ENCODE results near the gene CDK6. TPM values are rescaled to one million over a fixed set of nuclear protein-coding genes. Genes with fewer than 3 reads are reported as not detected.
A peak's percentile ranks its signal among the peaks of the same experiment; 100 is the strongest.

The CDK6 gene
- total RNA-seq, 4 donors from 2014 or later: 19.7 to 51.1 (median 33.8) TPM

- no peaks in the 10 kb centered on the region for H3K27me3 ChIP-seq
- no peaks in the 10 kb centered on the region for H3K9me3 ChIP-seq
- H3K4me3 ChIP-seq: no peak overlapping the region
- no peak for ATAC-seq
- no peaks in the 10 kb centered on the region for H3K36me3 ChIP-seq
- 85 to 100% methylated on average over 1 of the region's 1 CpG for WGBS, 2 donors (ENCODE audit: low coverage in 1 of 2)
- TF ChIP-seq POLR2AphosphoS5 (IDR thresholded peaks at IDR 0.05): no peak
- TF ChIP-seq, protein P1, sequence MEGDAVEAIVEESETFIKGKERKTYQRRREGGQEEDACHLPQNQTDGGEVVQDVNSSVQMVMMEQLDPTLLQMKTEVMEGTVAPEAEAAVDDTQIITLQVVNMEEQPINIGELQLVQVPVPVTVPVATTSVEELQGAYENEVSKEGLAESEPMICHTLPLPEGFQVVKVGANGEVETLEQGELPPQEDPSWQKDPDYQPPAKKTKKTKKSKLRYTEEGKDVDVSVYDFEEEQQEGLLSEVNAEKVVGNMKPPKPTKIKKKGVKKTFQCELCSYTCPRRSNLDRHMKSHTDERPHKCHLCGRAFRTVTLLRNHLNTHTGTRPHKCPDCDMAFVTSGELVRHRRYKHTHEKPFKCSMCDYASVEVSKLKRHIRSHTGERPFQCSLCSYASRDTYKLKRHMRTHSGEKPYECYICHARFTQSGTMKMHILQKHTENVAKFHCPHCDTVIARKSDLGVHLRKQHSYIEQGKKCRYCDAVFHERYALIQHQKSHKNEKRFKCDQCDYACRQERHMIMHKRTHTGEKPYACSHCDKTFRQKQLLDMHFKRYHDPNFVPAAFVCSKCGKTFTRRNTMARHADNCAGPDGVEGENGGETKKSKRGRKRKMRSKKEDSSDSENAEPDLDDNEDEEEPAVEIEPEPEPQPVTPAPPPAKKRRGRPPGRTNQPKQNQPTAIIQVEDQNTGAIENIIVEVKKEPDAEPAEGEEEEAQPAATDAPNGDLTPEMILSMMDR (IDR thresholded peaks at IDR 0.05): no peak
- TF ChIP-seq POLR2A (IDR thresholded peaks at IDR 0.05): no peak
- no peak for TF ChIP-seq EP300 (IDR thresholded peaks at IDR 0.05)
- H3K27ac ChIP-seq: no peak overlapping the region
- H3K4me1 ChIP-seq: peaks cover 8 to 59% (median 19%) of the 10 kb centered on the region in 3 donors
These were observed 142.9 kb downstream of the CDK6 start for GRCh38 chr7:92693519-92693918.

DNA sequence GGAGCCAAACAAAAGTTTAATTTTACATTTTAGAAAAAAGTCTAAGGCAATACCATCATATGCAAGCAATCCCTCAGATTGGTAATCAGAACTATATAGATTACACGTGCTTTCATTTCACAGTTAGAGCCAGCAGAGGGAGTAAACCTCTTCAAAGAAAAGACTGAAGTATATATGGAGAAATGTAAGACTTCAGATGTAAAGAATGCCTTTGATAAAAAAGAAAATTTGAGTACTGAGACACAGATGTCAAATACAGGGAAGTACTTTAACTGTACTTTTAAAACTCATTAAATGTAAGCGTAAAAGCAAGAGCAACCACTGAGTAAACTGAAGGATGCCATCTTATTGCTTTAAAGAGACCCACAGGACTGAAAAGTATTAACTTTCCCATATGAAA is 144.8 kb downstream of the CDK6 start:
- ATAC-seq: no peak
- TF ChIP-seq POLR2A (IDR thresholded peaks at IDR 0.05): no peak
- TF ChIP-seq, protein P1 (IDR thresholded peaks at IDR 0.05): peak; percentile 43 to 60 (median 51)
- 36% methylated on average over 2 of the region's 2 CpGs for WGBS, 2 donors (ENCODE audit: low coverage in 1 of 2)

DNA sequence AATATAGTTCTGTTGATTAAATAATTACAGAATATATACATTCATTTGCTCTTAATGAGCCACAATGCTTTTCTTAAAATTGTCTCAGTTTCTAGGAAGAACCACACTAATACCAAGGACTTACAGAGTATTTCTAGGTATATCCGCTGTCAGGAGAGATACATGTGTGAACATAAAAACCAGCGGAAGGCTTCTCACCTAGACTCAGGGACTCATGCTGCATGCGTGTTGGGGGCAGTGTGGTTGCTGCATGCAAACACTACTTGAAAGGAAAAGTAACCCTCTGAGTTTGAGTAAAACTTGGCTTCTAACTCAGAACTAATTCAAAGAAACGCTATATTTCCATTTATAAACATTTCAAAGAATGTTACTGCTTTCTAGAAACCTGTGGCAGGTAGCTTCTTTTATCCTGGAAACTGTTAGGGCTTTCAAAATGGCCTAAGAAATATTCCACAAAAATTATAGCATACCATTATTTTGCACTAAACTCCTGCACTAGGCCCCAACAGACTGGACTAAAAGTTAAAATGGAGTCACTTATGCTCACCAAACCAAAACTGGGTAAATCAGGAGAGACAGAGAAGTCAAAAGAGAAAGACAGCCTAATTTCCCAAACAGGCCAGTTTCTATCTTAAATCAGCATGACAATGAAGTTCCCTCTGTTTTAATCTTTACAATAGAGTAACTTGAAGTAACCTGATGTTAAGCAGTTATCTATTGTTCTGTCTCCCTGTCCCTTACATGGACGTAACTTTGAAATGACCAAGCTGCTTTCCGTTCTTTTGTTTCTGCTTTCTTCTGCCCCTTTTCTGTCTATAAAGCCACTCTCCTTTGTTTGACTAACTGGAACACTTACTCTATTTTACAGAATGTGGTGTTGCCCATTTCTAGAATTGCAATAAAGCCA is 151.0 kb downstream of the CDK6 start:
- TF ChIP-seq POLR2AphosphoS5 (IDR thresholded peaks at IDR 0.05) (no peak), POLR2A (IDR thresholded peaks at IDR 0.05) (no peak), EP300 (IDR thresholded peaks at IDR 0.05) (no peak)
- TF ChIP-seq, protein P1 (IDR thresholded peaks at IDR 0.05): no peak
- Histone ChIP-seq H3K36me3 (no peaks in the 10 kb centered on the region), H3K4me1 (peaks cover 6 to 47% (median 14%) of the 10 kb centered on the region in 3 donors), H3K9me3 (no peaks in the 10 kb centered on the region), H3K4me3 (no peak overlapping the region), H3K27ac (no peak overlapping the region), H3K27me3 (no peaks in the 10 kb centered on the region)
- ATAC-seq: no peak
- WGBS, 2 donors (ENCODE audit: low coverage in 1 of 2): 79 to 87% methylated on average over 6 of the region's 6 CpGs

More for the DNA sequence above, 144.8 kb downstream of the CDK6 start:
- Histone ChIP-seq H3K4me3 (no peak overlapping the region), H3K27me3 (no peaks in the 10 kb centered on the region), H3K27ac (peak overlapping the region in 1 of 4 donors; percentile 6), H3K4me1 (peaks cover 0 to 39% (median 5%) of the 10 kb centered on the region in 3 donors), H3K9me3 (no peaks in the 10 kb centered on the region), H3K36me3 (no peaks in the 10 kb centered on the region)

GRCh38 chr7:92684274-92684673 is 152.1 kb downstream of the CDK6 start:
- Histone ChIP-seq H3K4me3 (no peak overlapping the region), H3K9me3 (no peaks in the 10 kb centered on the region), H3K27me3 (no peaks in the 10 kb centered on the region), H3K27ac (peak overlapping the region in 2 of 4 donors; percentile 62 to 77), H3K36me3 (no peaks in the 10 kb centered on the region), H3K4me1 (peaks cover 6 to 47% (median 14%) of the 10 kb centered on the region in 3 donors)
- WGBS, 2 donors (ENCODE audit: low coverage in 1 of 2): 67 to 100% methylated on average over 1 of the region's 1 CpG
- TF ChIP-seq, protein P1 (IDR thresholded peaks at IDR 0.05): no peak
- TF ChIP-seq POLR2A (IDR thresholded peaks at IDR 0.05) (no peak), POLR2AphosphoS5 (IDR thresholded peaks at IDR 0.05) (no peak)
- ATAC-seq: no peak

Data from gastroesophageal sphincter (tissue), 4 donors.